NAMALWA (cell line): ENCODE results near the gene PPIB.
"Not testable (repeated sequence)": the region's sequence is repeated elsewhere in the genome, so short reads cannot be mapped to it uniquely, and the experiment has no call there.

ENCODE experiments used
- DNase-seq: peaks from one replicate; pipeline ENCODE4 v3.0.0-alpha.2; 2015; ENCODE audit warnings: low spot score

Gene PPIB

GRCh38 chr15:64110108-64110701 is 52.6 kb downstream of the PPIB start:
- not testable (repeated sequence) for DNase-seq

- no peak for DNase-seq
Observed at GRCh38 chr15:64107337-64107736, 55.5 kb downstream of the PPIB start.
